ENCODE results near the gene EDRF1.

Gene EDRF1

GRCh38 chr10:125756196-125756595 is 36.7 kb downstream of the EDRF1 start (continued):
- no peak for TF ChIP-seq ZBTB10 (tag by site-specific recombination; IDR thresholded peaks at IDR 0.05)
- no peak for TF ChIP-seq ZNF785 (tag by site-specific recombination; IDR thresholded peaks at IDR 0.05)
- TF ChIP-seq WT1 (tag by site-specific recombination; IDR thresholded peaks at IDR 0.05), result peak; percentile 86

DNA sequence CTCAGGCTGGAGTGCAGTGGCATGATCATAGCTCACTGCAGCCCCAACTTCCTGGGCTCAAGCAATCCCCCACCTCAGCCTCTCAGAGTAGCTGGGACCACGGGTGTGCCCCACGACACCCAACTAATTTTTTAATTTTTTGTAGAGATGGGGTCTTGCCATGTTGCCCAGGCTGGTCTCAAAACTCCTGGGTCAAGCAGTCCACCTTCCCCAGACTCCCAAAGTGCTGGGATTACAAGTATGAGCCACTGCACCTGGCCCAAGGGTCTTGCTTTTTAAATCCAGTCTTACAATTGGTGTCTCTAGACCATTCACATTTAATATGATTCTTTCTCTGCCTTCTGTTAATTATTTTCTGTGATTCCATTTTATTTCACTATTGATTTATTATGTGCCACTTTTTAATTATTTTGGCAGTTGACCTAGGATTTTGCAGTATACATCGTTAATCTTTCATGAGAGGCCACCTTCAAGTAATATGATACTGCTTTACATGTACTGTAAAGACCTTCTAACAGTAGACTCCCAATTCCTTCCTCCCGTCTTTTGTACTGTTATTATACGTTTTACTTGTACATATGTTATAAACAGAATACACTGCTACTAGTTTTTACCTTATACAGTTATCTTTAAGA is 37.5 kb downstream of the EDRF1 start:
- H3K36me3 ChIP-seq (ENCODE audit: control insufficient read depth in 2 of 2, insufficient read depth in 1 of 2, low read length in 2 of 2), result peaks cover 76 to 85% of the 10 kb centered on the region in 2 experiments
- peak; percentile 95 for TF ChIP-seq WT1 (tag by site-specific recombination; IDR thresholded peaks at IDR 0.05)
- TF ChIP-seq OSR2 (tag by site-specific recombination; IDR thresholded peaks at IDR 0.05), result peak; percentile 86
- TF ChIP-seq HOXD13 (CRISPR knock-in tag; IDR thresholded peaks at IDR 0.05; ENCODE audit: borderline replicate concordance), result no peak
- TF ChIP-seq TRIM28 (IDR thresholded peaks at IDR 0.05; ENCODE audit: borderline replicate concordance, low read length), result no peak
- peak; percentile 77; the same call in 1 of the 2 replicates for TF ChIP-seq BCL11A (tag by site-specific recombination; IDR thresholded peaks at IDR 0.05; ENCODE audit: low read depth)
- peak; percentile 65; the same call in 1 of the 2 replicates for TF ChIP-seq PRDM4 (tag by site-specific recombination; IDR thresholded peaks at IDR 0.05)
- TF ChIP-seq ZNF518A (tag by site-specific recombination; conservative IDR thresholded peaks at IDR 0.05; ENCODE audit: low read depth), result no peak
- peak; percentile 73; the same call in 1 of the 2 replicates for TF ChIP-seq ZNF843 (tag by site-specific recombination; IDR thresholded peaks at IDR 0.05)
- peak; percentile 28; the same call in 1 of the 2 replicates for TF ChIP-seq TSHZ1 (tag by site-specific recombination; IDR thresholded peaks at IDR 0.05; ENCODE audit: borderline replicate concordance)
- TF ChIP-seq ZNF48 (tag by site-specific recombination; IDR thresholded peaks at IDR 0.05), result no peak
- TF ChIP-seq GFI1B (tag by site-specific recombination; IDR thresholded peaks at IDR 0.05), result peak; percentile 38; the same call in 1 of the 2 replicates
- peak; percentile 30; the same call in 1 of the 2 replicates for TF ChIP-seq IKZF3 (tag by site-specific recombination; IDR thresholded peaks at IDR 0.05)
- TF ChIP-seq HOXC10 (CRISPR knock-in tag; IDR thresholded peaks at IDR 0.05), result no peak
- TF ChIP-seq BCL6B (tag by site-specific recombination; IDR thresholded peaks at IDR 0.05), result peak; percentile 42; the same call in 1 of the 2 replicates
- no peak for TF ChIP-seq ZFP3 (tag by site-specific recombination; IDR thresholded peaks at IDR 0.05; ENCODE audit: low read depth)
- no peak for TF ChIP-seq ZNF169 (tag by site-specific recombination; IDR thresholded peaks at IDR 0.05)
- TF ChIP-seq REPIN1 (tag by site-specific recombination; IDR thresholded peaks at IDR 0.05; ENCODE audit: low read depth), result no peak
- 0 out of 2 replicates have a peak, but pooled peaks have one; percentile 27 for TF ChIP-seq BCL11B (tag by site-specific recombination; IDR thresholded peaks at IDR 0.05; ENCODE audit: low read depth)
- TF ChIP-seq ZNF112 (tag by site-specific recombination; IDR thresholded peaks at IDR 0.05), result no peak

More for the DNA sequence above, 37.5 kb downstream of the EDRF1 start:
- Histone ChIP-seq H3K27ac (ENCODE audit: extremely low read depth, low read depth, low read length) (no peak overlapping the region), H3K4me1 (ENCODE audit: control insufficient read depth, insufficient read depth, low read length) (peaks cover 17% of the 10 kb centered on the region), H3K4me3 (ENCODE audit: low read depth, low read length) (no peak overlapping the region), H3K9me3 (ENCODE audit: control insufficient read depth, insufficient read depth, low read depth, low read length) (no peaks in the 10 kb centered on the region)
- ChIA-PET CTCF (no interaction called here), POLR2A (no interaction called here)

All from HEK293 (cell line).